ENCODE measurements around the gene DICER1. TPM values are rescaled to one million over a fixed set of nuclear protein-coding genes. Genes with fewer than 3 reads are reported as not detected.
A peak's percentile ranks its signal among the peaks of the same experiment; 100 is the strongest.

DICER1 gene
- total RNA-seq, 3 donors from 2014 or later: 74.9 to 126 (median 78.0) TPM

DNA sequence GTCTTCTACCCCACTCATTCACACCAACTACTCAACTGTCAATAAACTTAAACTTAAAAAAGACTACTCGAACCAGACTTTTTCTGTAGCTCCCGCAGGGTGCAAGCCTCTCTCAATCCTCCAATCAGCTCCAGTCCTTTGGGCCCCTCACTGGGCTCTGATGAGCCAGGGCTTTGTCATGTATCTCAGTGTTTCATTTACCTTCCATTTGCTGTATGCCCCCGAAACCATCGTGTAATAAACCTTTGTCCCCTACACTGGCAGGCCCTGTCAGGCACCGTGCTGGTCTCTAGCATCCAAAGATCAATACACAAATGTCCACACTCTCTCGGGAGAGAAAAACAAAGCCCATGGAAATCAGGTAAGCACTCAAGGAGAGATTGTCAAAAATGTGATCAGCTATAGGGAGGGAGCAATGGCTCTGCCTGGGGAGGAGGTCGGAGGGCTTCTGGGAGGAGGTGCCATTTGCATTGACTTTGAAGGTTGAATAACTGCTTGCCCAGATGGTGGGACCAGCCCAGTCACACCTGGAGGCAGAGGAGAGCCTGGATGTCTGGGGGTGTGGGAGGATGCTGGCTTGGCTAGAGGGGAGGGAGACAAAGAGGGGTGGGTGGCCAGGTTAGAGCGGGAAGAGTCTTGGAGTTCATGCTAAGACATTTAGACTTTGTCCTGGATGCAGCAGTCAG, 42.1 kb upstream of the DICER1 start:
- Histone ChIP-seq H3K4me3 (no peak overlapping the region), H3K36me3 (peaks cover 7% of the 10 kb centered on the region), H3K4me1 (no peaks in the 10 kb centered on the region), H3K27ac (no peak overlapping the region), H3K9me3 (no peaks in the 10 kb centered on the region), H3K27me3 (no peaks in the 10 kb centered on the region)
- DNase-seq (ENCODE audit: low spot score in 2 of 2): no peak
- intact Hi-C loops (cut with DNase I; ENCODE audit: low total_unique reads): loop anchor here (2.0 kb wide), 1 partner anchor 71 kb away; no protein-coding TSS in a partner anchor
- TF ChIP-seq POLR2AphosphoS5 (IDR thresholded peaks at IDR 0.05) (no peak), POLR2A (IDR thresholded peaks at IDR 0.05) (no peak)
- TF ChIP-seq, protein P1, sequence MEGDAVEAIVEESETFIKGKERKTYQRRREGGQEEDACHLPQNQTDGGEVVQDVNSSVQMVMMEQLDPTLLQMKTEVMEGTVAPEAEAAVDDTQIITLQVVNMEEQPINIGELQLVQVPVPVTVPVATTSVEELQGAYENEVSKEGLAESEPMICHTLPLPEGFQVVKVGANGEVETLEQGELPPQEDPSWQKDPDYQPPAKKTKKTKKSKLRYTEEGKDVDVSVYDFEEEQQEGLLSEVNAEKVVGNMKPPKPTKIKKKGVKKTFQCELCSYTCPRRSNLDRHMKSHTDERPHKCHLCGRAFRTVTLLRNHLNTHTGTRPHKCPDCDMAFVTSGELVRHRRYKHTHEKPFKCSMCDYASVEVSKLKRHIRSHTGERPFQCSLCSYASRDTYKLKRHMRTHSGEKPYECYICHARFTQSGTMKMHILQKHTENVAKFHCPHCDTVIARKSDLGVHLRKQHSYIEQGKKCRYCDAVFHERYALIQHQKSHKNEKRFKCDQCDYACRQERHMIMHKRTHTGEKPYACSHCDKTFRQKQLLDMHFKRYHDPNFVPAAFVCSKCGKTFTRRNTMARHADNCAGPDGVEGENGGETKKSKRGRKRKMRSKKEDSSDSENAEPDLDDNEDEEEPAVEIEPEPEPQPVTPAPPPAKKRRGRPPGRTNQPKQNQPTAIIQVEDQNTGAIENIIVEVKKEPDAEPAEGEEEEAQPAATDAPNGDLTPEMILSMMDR (IDR thresholded peaks at IDR 0.05): no peak

GRCh38 chr14:95198320-95198719, 41.0 kb upstream of the DICER1 start:
- TF ChIP-seq POLR2AphosphoS5 (IDR thresholded peaks at IDR 0.05): no peak
- TF ChIP-seq, protein P1 (IDR thresholded peaks at IDR 0.05): no peak
- no peak for TF ChIP-seq POLR2A (IDR thresholded peaks at IDR 0.05)
- DNase-seq (ENCODE audit: low spot score in 2 of 2): no peak
- Histone ChIP-seq H3K27ac (peak overlapping the region in 1 of 2 donors; percentile 66), H3K9me3 (no peaks in the 10 kb centered on the region), H3K4me1 (no peaks in the 10 kb centered on the region), H3K27me3 (no peaks in the 10 kb centered on the region), H3K4me3 (no peak overlapping the region), H3K36me3 (no peaks in the 10 kb centered on the region)
- intact Hi-C loops (cut with DNase I; ENCODE audit: low total_unique reads): loop anchor here (2.0 kb wide), 1 partner anchor 70 kb away; no protein-coding TSS in a partner anchor

DNA sequence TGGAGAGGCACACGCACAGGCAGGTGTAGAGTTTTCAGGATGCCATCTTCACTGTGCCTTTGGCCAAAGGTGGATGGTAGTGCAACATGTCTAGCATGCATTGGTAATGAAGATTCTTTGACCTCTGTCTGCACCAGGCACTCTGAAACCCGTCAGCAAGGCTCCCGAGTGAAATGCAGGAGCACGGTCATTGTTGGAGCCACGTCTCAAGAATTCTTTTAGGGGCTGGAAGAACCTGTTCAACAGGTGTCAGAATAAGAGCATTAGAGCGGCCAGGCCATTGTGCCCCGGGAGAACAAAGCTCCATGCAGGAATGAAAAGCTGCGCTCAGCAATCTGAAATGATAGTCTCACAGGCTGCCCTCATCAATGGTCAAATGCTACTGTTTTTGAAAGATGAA, 40.2 kb upstream of the DICER1 start:
- no peak overlapping the region for H3K4me3 ChIP-seq
- peak; percentile 75 to 80 for DNase-seq (ENCODE audit: low spot score in 2 of 2)
- H3K27me3 ChIP-seq: no peaks in the 10 kb centered on the region
- intact Hi-C loops (cut with DNase I; ENCODE audit: low total_unique reads): no loop called here
- no peaks in the 10 kb centered on the region for H3K4me1 ChIP-seq
- no peaks in the 10 kb centered on the region for H3K36me3 ChIP-seq
- H3K27ac ChIP-seq: peak overlapping the region; percentile 80
- TF ChIP-seq POLR2A (IDR thresholded peaks at IDR 0.05) (no peak), POLR2AphosphoS5 (IDR thresholded peaks at IDR 0.05) (peak in 2 of 3 donors; percentile 33 to 51)
- TF ChIP-seq, protein P1 (IDR thresholded peaks at IDR 0.05): no peak
- H3K9me3 ChIP-seq: no peaks in the 10 kb centered on the region

GRCh38 chr14:95196826-95197545, 39.7 kb upstream of the DICER1 start:
- TF ChIP-seq, protein P1 (IDR thresholded peaks at IDR 0.05): no peak
- TF ChIP-seq POLR2A (IDR thresholded peaks at IDR 0.05): no peak
- TF ChIP-seq POLR2AphosphoS5 (IDR thresholded peaks at IDR 0.05): no peak

GRCh38 chr14:95196268-95196667, 38.9 kb upstream of the DICER1 start:
- intact Hi-C loops (cut with DNase I; ENCODE audit: low total_unique reads): no loop called here
- Histone ChIP-seq H3K27ac (peak overlapping the region in 1 of 2 donors; percentile 80), H3K4me1 (no peaks in the 10 kb centered on the region), H3K4me3 (no peak overlapping the region), H3K9me3 (no peaks in the 10 kb centered on the region), H3K27me3 (no peaks in the 10 kb centered on the region), H3K36me3 (no peaks in the 10 kb centered on the region)
- TF ChIP-seq POLR2A (IDR thresholded peaks at IDR 0.05) (no peak), POLR2AphosphoS5 (IDR thresholded peaks at IDR 0.05) (no peak)
- TF ChIP-seq, protein P1 (IDR thresholded peaks at IDR 0.05): peak in 2 of 3 donors; percentile 38 to 43
- no peak for DNase-seq (ENCODE audit: low spot score in 2 of 2)

More at GRCh38 chr14:95196826-95197545, 39.7 kb upstream of the DICER1 start:
- intact Hi-C loops (cut with DNase I; ENCODE audit: low total_unique reads): no loop called here
- H3K4me3 ChIP-seq: no peak overlapping the region
- no peaks in the 10 kb centered on the region for H3K4me1 ChIP-seq
- H3K36me3 ChIP-seq: no peaks in the 10 kb centered on the region
- H3K27me3 ChIP-seq: no peaks in the 10 kb centered on the region
- peak overlapping the region; percentile 80 for H3K27ac ChIP-seq
- no peak for DNase-seq (ENCODE audit: low spot score in 2 of 2)
- no peaks in the 10 kb centered on the region for H3K9me3 ChIP-seq
